Suprapubic skin (tissue), 4 donors: ENCODE data around the gene SETD3. TPM values are rescaled to one million over a fixed set of nuclear protein-coding genes. Genes with fewer than 3 reads are reported as not detected.

ENCODE experiments used
- DNase-seq, 2 donors: peaks; one replicate each; pipeline ENCODE4 v3.0.0-alpha.2; 2019; ENCODE audit warnings: low spot score in 2 of 2
- H3K27ac ChIP-seq: fragments of 200-600 bp; sonication (generic); one replicate; pipeline ENCODE4 v1.5.1; 2019
- H3K27me3 ChIP-seq: fragments of 200-600 bp; sonication (generic); one replicate; pipeline ENCODE4 v1.5.1; 2019
- H3K36me3 ChIP-seq: fragments of 200-600 bp; sonication (generic); one replicate; pipeline ENCODE4 v1.5.1; 2019
- H3K4me1 ChIP-seq: fragments of 200-600 bp; sonication (generic); one replicate; pipeline ENCODE4 v1.5.1; 2019
- H3K4me3 ChIP-seq: fragments of 200-600 bp; sonication (generic); one replicate; pipeline ENCODE4 v1.5.1; 2019; ENCODE audit warnings: mild to moderate bottlenecking
- H3K9me3 ChIP-seq: fragments of 200-600 bp; sonication (generic); one replicate; pipeline ENCODE4 v1.5.1; 2019
- EP300 ChIP-seq: sonication (generic); formaldehyde crosslinking; IDR thresholded peaks from one replicate; pipeline ENCODE4 v1.6.1; 2017; ENCODE audit warnings: antibody characterized with exemption
- POLR2A ChIP-seq, 2 donors: fragments of 450-650 bp; IDR thresholded peaks; one replicate each; pipeline ENCODE4 v1.6.1; 2017; ENCODE audit warnings: antibody characterized with exemption in 2 of 2, mild to moderate bottlenecking in 2 of 2, moderate library complexity in 2 of 2
- POLR2AphosphoS5 ChIP-seq, 3 donors: sonication (generic); formaldehyde crosslinking; IDR thresholded peaks; one replicate each; pipeline ENCODE4 v1.6.1; 2017; ENCODE audit warnings: antibody characterized with exemption in 3 of 3
- WGBS: methylation state at CpG from one replicate; pipeline ENCODE4 v1.1.5; 2018; 5-methylcytosine and 5-hydroxymethylcytosine counted together
- total RNA-seq, 4 donors: library from RNA; depleted of rRNA; stranded (reverse); fragments of >200 nt; gene quantifications; one replicate each; pipeline ENCODE4 v1.1.0, GENCODE V29; 2016
- TF ChIP-seq, protein P1 (sequence below), 2 donors: fragments of 200-600 bp in 1 of 2; fragments of 450-650 bp in 1 of 2; sonication (generic) in 1 of 2; IDR thresholded peaks; one replicate each; pipeline ENCODE4 v1.5.1; 2016 to 2019; ENCODE audit warnings: antibody characterized with exemption in 2 of 2, mild to moderate bottlenecking in 1 of 2, moderate library complexity in 1 of 2

The SETD3 gene
- total RNA-seq, 4 donors from 2014 or later, result 50.2 to 57.5 (median 54.8) TPM

DNA sequence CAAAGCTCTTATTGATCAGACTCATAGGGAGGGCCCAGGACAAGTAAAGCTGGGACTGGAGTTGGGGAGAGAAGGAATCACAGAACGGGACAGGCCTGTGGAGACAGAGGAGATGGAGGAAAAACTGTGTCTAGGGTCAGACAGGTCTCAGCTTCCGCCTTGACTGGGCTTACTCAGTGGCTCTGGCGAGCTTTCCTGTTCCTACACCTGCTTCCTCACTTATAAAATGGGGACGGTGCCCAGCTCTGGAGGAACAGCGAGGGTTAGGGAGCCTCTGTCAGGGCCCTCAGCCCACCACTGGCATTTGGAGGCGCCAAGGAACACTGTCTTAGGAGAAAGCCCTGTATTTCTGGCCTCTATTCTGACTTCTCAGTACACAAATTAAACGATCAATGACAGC is 34.7 kb downstream of the SETD3 start:
- no peak overlapping the region for H3K4me3 ChIP-seq
- H3K27me3 ChIP-seq, result no peaks in the 10 kb centered on the region
- peaks cover 74% of the 10 kb centered on the region for H3K36me3 ChIP-seq
- 85% methylated on average over 7 of the region's 7 CpGs for WGBS
- no peak overlapping the region for H3K27ac ChIP-seq
- no peaks in the 10 kb centered on the region for H3K9me3 ChIP-seq
- TF ChIP-seq POLR2AphosphoS5 (IDR thresholded peaks at IDR 0.05), result no peak
- TF ChIP-seq, protein P1, sequence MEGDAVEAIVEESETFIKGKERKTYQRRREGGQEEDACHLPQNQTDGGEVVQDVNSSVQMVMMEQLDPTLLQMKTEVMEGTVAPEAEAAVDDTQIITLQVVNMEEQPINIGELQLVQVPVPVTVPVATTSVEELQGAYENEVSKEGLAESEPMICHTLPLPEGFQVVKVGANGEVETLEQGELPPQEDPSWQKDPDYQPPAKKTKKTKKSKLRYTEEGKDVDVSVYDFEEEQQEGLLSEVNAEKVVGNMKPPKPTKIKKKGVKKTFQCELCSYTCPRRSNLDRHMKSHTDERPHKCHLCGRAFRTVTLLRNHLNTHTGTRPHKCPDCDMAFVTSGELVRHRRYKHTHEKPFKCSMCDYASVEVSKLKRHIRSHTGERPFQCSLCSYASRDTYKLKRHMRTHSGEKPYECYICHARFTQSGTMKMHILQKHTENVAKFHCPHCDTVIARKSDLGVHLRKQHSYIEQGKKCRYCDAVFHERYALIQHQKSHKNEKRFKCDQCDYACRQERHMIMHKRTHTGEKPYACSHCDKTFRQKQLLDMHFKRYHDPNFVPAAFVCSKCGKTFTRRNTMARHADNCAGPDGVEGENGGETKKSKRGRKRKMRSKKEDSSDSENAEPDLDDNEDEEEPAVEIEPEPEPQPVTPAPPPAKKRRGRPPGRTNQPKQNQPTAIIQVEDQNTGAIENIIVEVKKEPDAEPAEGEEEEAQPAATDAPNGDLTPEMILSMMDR (IDR thresholded peaks at IDR 0.05), result no peak
- no peak for TF ChIP-seq POLR2A (IDR thresholded peaks at IDR 0.05)
- TF ChIP-seq EP300, result no peak
- H3K4me1 ChIP-seq, result peaks cover 2% of the 10 kb centered on the region
- no peak for DNase-seq

DNA sequence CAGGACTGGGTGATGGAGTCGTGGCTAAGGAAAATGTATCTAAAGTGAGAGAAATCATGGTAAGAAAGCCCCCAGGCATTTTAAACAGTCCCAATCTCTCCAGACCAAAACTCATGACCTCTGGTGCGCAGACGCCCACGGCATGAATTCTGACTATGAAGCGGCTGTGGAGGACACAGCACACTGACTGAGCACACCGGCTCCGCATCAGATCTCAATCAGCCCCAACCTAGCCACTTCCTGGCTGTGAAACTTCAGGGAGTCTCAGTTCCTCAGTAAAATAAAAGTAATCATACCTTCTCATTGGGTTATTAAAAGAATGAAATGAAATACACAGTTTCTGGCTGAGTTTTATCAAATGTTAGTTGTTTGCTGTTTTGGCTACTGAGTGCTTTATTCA is 38.7 kb downstream of the SETD3 start:
- no peaks in the 10 kb centered on the region for H3K9me3 ChIP-seq
- H3K27me3 ChIP-seq, result no peaks in the 10 kb centered on the region
- H3K27ac ChIP-seq, result no peak overlapping the region
- no peak overlapping the region for H3K4me3 ChIP-seq
- H3K4me1 ChIP-seq, result no peaks in the 10 kb centered on the region
- TF ChIP-seq POLR2A (IDR thresholded peaks at IDR 0.05) (no peak), EP300 (no peak), POLR2AphosphoS5 (IDR thresholded peaks at IDR 0.05) (no peak)
- TF ChIP-seq, protein P1 (IDR thresholded peaks at IDR 0.05), result no peak
- DNase-seq, result no peak
- H3K36me3 ChIP-seq, result peaks cover 74% of the 10 kb centered on the region
- 84% methylated on average over 7 of the region's 7 CpGs for WGBS

GRCh38 chr14:99441157-99441870 is 39.3 kb downstream of the SETD3 start:
- H3K9me3 ChIP-seq, result no peaks in the 10 kb centered on the region
- no peak overlapping the region for H3K27ac ChIP-seq
- no peaks in the 10 kb centered on the region for H3K4me1 ChIP-seq
- H3K27me3 ChIP-seq, result no peaks in the 10 kb centered on the region
- WGBS, result over 99% methylated on average over 11 of the region's 11 CpGs
- DNase-seq, result no peak
- H3K4me3 ChIP-seq, result no peak overlapping the region
- peaks cover 74% of the 10 kb centered on the region for H3K36me3 ChIP-seq
- no peak for TF ChIP-seq POLR2A (IDR thresholded peaks at IDR 0.05)
- TF ChIP-seq, protein P1 (IDR thresholded peaks at IDR 0.05), result no peak
- TF ChIP-seq EP300, result no peak
- TF ChIP-seq POLR2AphosphoS5 (IDR thresholded peaks at IDR 0.05), result no peak

GRCh38 chr14:99440278-99440677 is 40.4 kb downstream of the SETD3 start:
- Histone ChIP-seq H3K4me3 (no peak overlapping the region), H3K36me3 (peaks cover 74% of the 10 kb centered on the region), H3K9me3 (no peaks in the 10 kb centered on the region), H3K27ac (no peak overlapping the region), H3K27me3 (no peaks in the 10 kb centered on the region), H3K4me1 (no peaks in the 10 kb centered on the region)
- TF ChIP-seq, protein P1 (IDR thresholded peaks at IDR 0.05), result no peak
- TF ChIP-seq EP300 (no peak), POLR2A (IDR thresholded peaks at IDR 0.05) (no peak), POLR2AphosphoS5 (IDR thresholded peaks at IDR 0.05) (no peak)
- DNase-seq, result no peak
- WGBS, result 95% methylated on average over 14 of the region's 14 CpGs

- Histone ChIP-seq H3K9me3 (no peaks in the 10 kb centered on the region), H3K27me3 (no peaks in the 10 kb centered on the region), H3K36me3 (peaks cover 65% of the 10 kb centered on the region), H3K27ac (no peak overlapping the region), H3K4me3 (no peak overlapping the region), H3K4me1 (no peaks in the 10 kb centered on the region)
- TF ChIP-seq, protein P1 (IDR thresholded peaks at IDR 0.05), result no peak
- TF ChIP-seq POLR2A (IDR thresholded peaks at IDR 0.05), result no peak
- TF ChIP-seq EP300, result no peak
- no peak for TF ChIP-seq POLR2AphosphoS5 (IDR thresholded peaks at IDR 0.05)
- no peak for DNase-seq
- 85% methylated on average over 3 of the region's 3 CpGs for WGBS
These were observed 43.0 kb downstream of the SETD3 start for GRCh38 chr14:99437706-99438105.
